ENCODE measurements around the gene TIMP2.

GRCh38 chr17:78917451-78918275, 7.5 kb downstream of the TIMP2 start:
- TF ChIP-seq SMC3 (IDR thresholded peaks at IDR 0.05; ENCODE audit: low read depth, low read length) (no peak), NFE2L2 (IDR thresholded peaks at IDR 0.05; ENCODE audit: low read depth, low read length) (no peak), USF2 (IDR thresholded peaks at IDR 0.05; ENCODE audit: low read depth, low read length) (no peak), CTCF (conservative IDR thresholded peaks at IDR 0.05; ENCODE audit: low read depth, low read length) (no peak), POLR2A (IDR thresholded peaks at IDR 0.05; ENCODE audit: low read depth, low read length) (no peak), MXI1 (IDR thresholded peaks at IDR 0.05; ENCODE audit: borderline replicate concordance, low read depth, low read length) (no peak), RAD21 (IDR thresholded peaks at IDR 0.05; ENCODE audit: low read length) (no peak), MAFK (IDR thresholded peaks at IDR 0.05; ENCODE audit: low read depth, low read length) (no peak), ELK1 (IDR thresholded peaks at IDR 0.05; ENCODE audit: borderline replicate concordance, low read depth, low read length) (no peak)
